Measurements from ENCODE around the gene SLCO3A1.

Gene SLCO3A1

DNA sequence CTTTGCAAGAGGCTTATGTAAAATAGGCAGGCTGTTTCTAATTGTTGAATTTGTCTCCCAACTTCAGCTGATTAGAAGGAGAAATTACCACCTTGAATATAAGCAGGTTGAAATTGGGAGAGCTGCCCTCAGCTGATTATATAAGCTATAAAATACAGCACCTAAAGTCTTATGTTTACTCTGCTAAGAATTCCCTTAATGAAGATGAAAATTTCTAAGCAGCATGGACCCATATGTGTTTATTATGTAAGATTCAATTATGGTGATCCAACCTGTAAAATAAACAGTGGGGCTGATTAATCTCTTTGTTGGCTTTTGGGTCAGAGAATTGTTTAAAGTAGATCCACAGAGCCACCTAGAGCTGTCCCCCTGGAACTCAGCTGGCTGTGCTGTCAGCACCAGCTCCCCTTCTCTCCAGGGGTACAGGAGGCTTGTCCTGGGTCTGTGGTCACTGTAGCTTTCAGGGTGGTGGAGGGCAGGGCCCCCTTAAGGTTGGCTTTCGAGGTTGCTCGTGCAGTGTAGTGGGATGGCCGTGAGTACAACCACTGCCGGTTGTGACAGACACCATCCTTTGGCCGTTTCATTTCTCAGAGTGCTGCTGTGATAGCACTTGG, 9.5 kb downstream of the SLCO3A1 start:
- Histone ChIP-seq H3K27me3 (ENCODE audit: insufficient read depth, low read length) (no peaks in the 10 kb centered on the region), H3K36me3 (ENCODE audit: insufficient read depth, low read depth, low read length) (no peaks in the 10 kb centered on the region), H3K27ac (ENCODE audit: low read length) (no peak overlapping the region), H3K4me3 (ENCODE audit: low read length) (no peak overlapping the region), H3K9me3 (ENCODE audit: insufficient read depth, low read depth, low read length) (no peaks in the 10 kb centered on the region), H3K9ac (ENCODE audit: low read depth, low read length) (no peak overlapping the region), H3K4me1 (ENCODE audit: insufficient read depth, low read length) (peaks cover 13% of the 10 kb centered on the region)

DNA sequence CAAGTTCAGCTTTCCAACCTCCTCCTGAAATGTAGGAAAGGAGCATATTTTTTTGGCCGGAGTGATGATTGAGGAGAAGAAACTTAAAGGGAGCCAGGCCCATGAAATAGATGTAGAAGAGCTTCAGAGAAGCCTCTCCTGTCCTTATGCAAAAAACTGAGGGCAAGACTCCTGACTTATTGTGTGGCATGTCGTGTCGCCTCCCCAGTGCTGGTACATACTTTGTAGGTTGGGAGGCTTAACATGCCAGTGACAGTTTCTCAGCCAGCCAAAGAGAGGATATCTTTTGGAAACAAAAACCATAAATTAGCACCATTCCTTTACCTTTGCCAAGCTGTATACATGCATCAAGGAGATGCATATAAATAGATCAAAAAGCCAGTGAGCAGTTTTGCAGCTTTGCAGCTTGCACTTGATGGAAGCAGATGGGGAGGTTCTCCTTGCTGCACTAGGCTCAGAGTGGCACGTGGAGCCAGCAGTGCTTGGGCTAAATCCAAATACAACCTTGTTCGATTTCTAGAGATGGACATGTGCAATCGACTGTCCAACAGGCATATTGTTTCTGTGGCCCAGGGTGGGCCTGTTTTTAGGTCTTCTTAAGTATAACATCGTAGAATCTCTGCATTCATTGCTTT, 10.2 kb downstream of the SLCO3A1 start:
- no peak overlapping the region for H3K27ac ChIP-seq (ENCODE audit: low read length)
- no peak overlapping the region for H3K4me3 ChIP-seq (ENCODE audit: low read length)
- no peak overlapping the region for H3K9ac ChIP-seq (ENCODE audit: low read depth, low read length)
- no peaks in the 10 kb centered on the region for H3K27me3 ChIP-seq (ENCODE audit: insufficient read depth, low read length)
- no peaks in the 10 kb centered on the region for H3K36me3 ChIP-seq (ENCODE audit: insufficient read depth, low read depth, low read length)
- H3K9me3 ChIP-seq (ENCODE audit: insufficient read depth, low read depth, low read length), result no peaks in the 10 kb centered on the region
- H3K4me1 ChIP-seq (ENCODE audit: insufficient read depth, low read length), result peaks cover 13% of the 10 kb centered on the region

- Histone ChIP-seq H3K4me3 (ENCODE audit: low read length) (no peak overlapping the region), H3K27ac (ENCODE audit: low read length) (no peak overlapping the region), H3K9me3 (ENCODE audit: insufficient read depth, low read depth, low read length) (no peaks in the 10 kb centered on the region), H3K4me1 (ENCODE audit: insufficient read depth, low read length) (peaks cover 16% of the 10 kb centered on the region), H3K9ac (ENCODE audit: low read depth, low read length) (no peak overlapping the region), H3K36me3 (ENCODE audit: insufficient read depth, low read depth, low read length) (no peaks in the 10 kb centered on the region), H3K27me3 (ENCODE audit: insufficient read depth, low read length) (no peaks in the 10 kb centered on the region)
Observed at GRCh38 chr15:91864664-91865063, 11.2 kb downstream of the SLCO3A1 start.

DNA sequence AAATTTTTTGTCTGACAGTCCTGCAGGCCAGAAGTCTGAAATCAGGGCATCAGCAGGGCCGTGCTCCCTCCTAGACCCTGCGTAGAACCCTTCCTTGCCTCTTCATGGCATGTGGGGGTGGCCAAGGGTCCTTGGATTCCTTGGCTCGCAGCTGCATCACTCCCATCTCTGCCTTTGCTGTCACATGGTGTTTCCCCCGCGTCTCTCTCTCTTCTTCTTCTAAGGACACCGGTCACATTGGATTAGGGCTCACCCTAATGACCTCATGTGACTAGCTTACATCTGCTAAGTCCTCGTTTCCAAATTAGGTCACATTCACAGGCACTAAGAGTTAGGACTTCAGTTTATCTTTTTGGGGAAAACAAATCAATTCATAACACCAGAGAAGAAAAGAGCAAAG, 12.0 kb downstream of the SLCO3A1 start:
- Histone ChIP-seq H3K27ac (ENCODE audit: low read length) (no peak overlapping the region), H3K9me3 (ENCODE audit: insufficient read depth, low read depth, low read length) (no peaks in the 10 kb centered on the region), H3K36me3 (ENCODE audit: insufficient read depth, low read depth, low read length) (no peaks in the 10 kb centered on the region), H3K9ac (ENCODE audit: low read depth, low read length) (no peak overlapping the region), H3K4me3 (ENCODE audit: low read length) (no peak overlapping the region), H3K27me3 (ENCODE audit: insufficient read depth, low read length) (no peaks in the 10 kb centered on the region), H3K4me1 (ENCODE audit: insufficient read depth, low read length) (peaks cover 16% of the 10 kb centered on the region)

- peaks cover 16% of the 10 kb centered on the region for H3K4me1 ChIP-seq (ENCODE audit: insufficient read depth, low read length)
- no peaks in the 10 kb centered on the region for H3K9me3 ChIP-seq (ENCODE audit: insufficient read depth, low read depth, low read length)
- no peak overlapping the region for H3K9ac ChIP-seq (ENCODE audit: low read depth, low read length)
- no peak overlapping the region for H3K27ac ChIP-seq (ENCODE audit: low read length)
- no peak overlapping the region for H3K4me3 ChIP-seq (ENCODE audit: low read length)
- no peaks in the 10 kb centered on the region for H3K36me3 ChIP-seq (ENCODE audit: insufficient read depth, low read depth, low read length)
- H3K27me3 ChIP-seq (ENCODE audit: insufficient read depth, low read length), result no peaks in the 10 kb centered on the region
Observed at GRCh38 chr15:91865950-91866349, 12.4 kb downstream of the SLCO3A1 start.

- Histone ChIP-seq H3K4me3 (ENCODE audit: low read length) (no peak overlapping the region), H3K36me3 (ENCODE audit: insufficient read depth, low read depth, low read length) (no peaks in the 10 kb centered on the region), H3K9me3 (ENCODE audit: insufficient read depth, low read depth, low read length) (no peaks in the 10 kb centered on the region), H3K9ac (ENCODE audit: low read depth, low read length) (no peak overlapping the region), H3K27ac (ENCODE audit: low read length) (no peak overlapping the region), H3K27me3 (ENCODE audit: insufficient read depth, low read length) (no peaks in the 10 kb centered on the region), H3K4me1 (ENCODE audit: insufficient read depth, low read length) (peaks cover 16% of the 10 kb centered on the region)
Observed at GRCh38 chr15:91866371-91866905, 12.9 kb downstream of the SLCO3A1 start.

- no peak overlapping the region for H3K4me3 ChIP-seq (ENCODE audit: low read length)
- H3K27ac ChIP-seq (ENCODE audit: low read length), result no peak overlapping the region
- H3K4me1 ChIP-seq (ENCODE audit: insufficient read depth, low read length), result peaks cover 16% of the 10 kb centered on the region
- no peak overlapping the region for H3K9ac ChIP-seq (ENCODE audit: low read depth, low read length)
- H3K27me3 ChIP-seq (ENCODE audit: insufficient read depth, low read length), result no peaks in the 10 kb centered on the region
- H3K36me3 ChIP-seq (ENCODE audit: insufficient read depth, low read depth, low read length), result no peaks in the 10 kb centered on the region
- H3K9me3 ChIP-seq (ENCODE audit: insufficient read depth, low read depth, low read length), result no peaks in the 10 kb centered on the region
Observed at GRCh38 chr15:91866971-91867372, 13.5 kb downstream of the SLCO3A1 start.

- Histone ChIP-seq H3K27ac (ENCODE audit: low read length) (no peak overlapping the region), H3K9me3 (ENCODE audit: insufficient read depth, low read depth, low read length) (no peaks in the 10 kb centered on the region), H3K27me3 (ENCODE audit: insufficient read depth, low read length) (no peaks in the 10 kb centered on the region), H3K36me3 (ENCODE audit: insufficient read depth, low read depth, low read length) (no peaks in the 10 kb centered on the region), H3K4me1 (ENCODE audit: insufficient read depth, low read length) (peaks cover 16% of the 10 kb centered on the region), H3K4me3 (ENCODE audit: low read length) (no peak overlapping the region), H3K9ac (ENCODE audit: low read depth, low read length) (no peak overlapping the region)
Observed at GRCh38 chr15:91867581-91868026, 14.1 kb downstream of the SLCO3A1 start.

- H3K4me3 ChIP-seq (ENCODE audit: low read length), result no peak overlapping the region
- no peak overlapping the region for H3K27ac ChIP-seq (ENCODE audit: low read length)
- no peaks in the 10 kb centered on the region for H3K9me3 ChIP-seq (ENCODE audit: insufficient read depth, low read depth, low read length)
- H3K36me3 ChIP-seq (ENCODE audit: insufficient read depth, low read depth, low read length), result no peaks in the 10 kb centered on the region
- H3K27me3 ChIP-seq (ENCODE audit: insufficient read depth, low read length), result no peaks in the 10 kb centered on the region
- H3K4me1 ChIP-seq (ENCODE audit: insufficient read depth, low read length), result peaks cover 9% of the 10 kb centered on the region
- no peak overlapping the region for H3K9ac ChIP-seq (ENCODE audit: low read depth, low read length)
Observed at GRCh38 chr15:91870876-91871537, 17.5 kb downstream of the SLCO3A1 start.

DNA sequence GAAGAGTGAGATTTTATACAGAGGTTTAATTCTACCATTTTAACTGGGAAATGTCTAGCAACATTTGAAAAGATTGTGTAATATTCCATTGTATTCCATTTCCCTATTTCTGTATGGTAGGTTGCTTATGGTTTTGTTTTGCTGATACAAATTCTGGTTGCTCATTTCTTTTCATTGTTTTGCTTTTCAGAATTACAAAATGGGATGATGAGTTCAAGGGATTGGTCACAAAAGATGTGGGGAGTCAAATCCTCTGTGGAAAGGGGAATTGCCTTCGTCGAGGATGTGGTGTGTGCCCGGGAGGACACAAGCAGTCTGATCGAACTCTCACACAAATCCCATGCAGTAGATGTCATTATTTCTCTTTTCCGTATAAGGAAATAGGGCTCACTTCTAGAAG, 18.3 kb downstream of the SLCO3A1 start:
- H3K4me1 ChIP-seq (ENCODE audit: insufficient read depth, low read length), result peaks cover 12% of the 10 kb centered on the region
- H3K4me3 ChIP-seq (ENCODE audit: low read length), result no peak overlapping the region
- no peaks in the 10 kb centered on the region for H3K27me3 ChIP-seq (ENCODE audit: insufficient read depth, low read length)
- no peak overlapping the region for H3K9ac ChIP-seq (ENCODE audit: low read depth, low read length)
- no peaks in the 10 kb centered on the region for H3K36me3 ChIP-seq (ENCODE audit: insufficient read depth, low read depth, low read length)
- H3K9me3 ChIP-seq (ENCODE audit: insufficient read depth, low read depth, low read length), result no peaks in the 10 kb centered on the region
- no peak overlapping the region for H3K27ac ChIP-seq (ENCODE audit: low read length)

DNA sequence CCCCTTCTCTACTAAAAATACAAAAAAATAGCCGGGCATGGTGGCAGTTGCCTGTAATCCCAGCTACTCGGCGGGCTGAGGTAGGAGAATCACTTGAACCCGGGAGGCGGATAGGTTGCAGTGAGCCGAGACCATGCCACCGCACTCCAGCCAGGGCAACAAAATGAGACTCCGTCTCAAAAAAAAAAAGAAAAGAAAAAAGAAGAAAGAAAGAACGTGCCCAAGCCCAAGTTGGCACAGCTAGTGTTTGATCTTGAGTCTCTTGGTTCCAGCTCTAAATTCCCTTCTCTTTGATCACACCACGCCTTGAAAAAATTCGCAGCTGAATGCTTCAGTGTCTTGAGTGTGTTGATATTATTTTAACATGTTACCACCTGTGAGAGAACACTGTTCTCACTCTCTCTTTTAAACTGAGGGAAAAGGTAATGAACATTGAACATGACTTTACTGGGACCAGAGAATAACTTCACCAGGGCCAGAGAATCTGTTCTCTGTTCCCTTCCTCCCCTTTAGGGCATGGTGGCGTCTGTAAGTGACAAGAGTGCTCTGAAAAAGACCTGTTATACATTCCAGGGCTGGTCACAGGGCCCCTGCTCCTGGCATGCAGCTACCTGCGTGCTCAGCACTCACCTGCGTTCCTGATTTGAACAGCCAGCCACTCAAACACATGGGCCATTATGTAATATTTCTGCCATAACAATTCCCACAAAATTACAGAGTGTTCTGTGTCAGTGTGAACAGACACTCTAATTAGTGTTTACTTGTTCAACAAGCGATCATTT, 19.0 kb downstream of the SLCO3A1 start:
- Histone ChIP-seq H3K36me3 (ENCODE audit: insufficient read depth, low read depth, low read length) (no peaks in the 10 kb centered on the region), H3K9ac (ENCODE audit: low read depth, low read length) (no peak overlapping the region), H3K27me3 (ENCODE audit: insufficient read depth, low read length) (no peaks in the 10 kb centered on the region), H3K9me3 (ENCODE audit: insufficient read depth, low read depth, low read length) (no peaks in the 10 kb centered on the region), H3K4me3 (ENCODE audit: low read length) (no peak overlapping the region), H3K27ac (ENCODE audit: low read length) (no peak overlapping the region), H3K4me1 (ENCODE audit: insufficient read depth, low read length) (peaks cover 7% of the 10 kb centered on the region; the same call in 1 of the 2 replicates)

All from iPS-20b (cell line).